HEK293 (cell line): ENCODE data around the gene ADAMTS10.

Experiments used
- CTCF ChIA-PET: fragments of 350-600 bp; formaldehyde crosslinking; extraction: SDS; loops from one replicate; lab custom pipeline; 2021; ENCODE audit warnings: antibody characterized with exemption; lab: Yijun Ruan, JAX
- POLR2A ChIA-PET: fragments of 300-600 bp; formaldehyde crosslinking; extraction: SDS; loops from one replicate; lab custom pipeline; 2020; ENCODE audit warnings: antibody characterized with exemption, inconsistent platforms; lab: Yijun Ruan, JAX
- H3K27ac ChIP-seq: fragments of 200-500 bp; sonication (Bioruptor generic); 2 replicates; pipeline ENCODE4 v1.5.1; 2014; ENCODE audit warnings: low read depth, low read length, control low read depth, inconsistent platforms; ENCODE audit errors: extremely low read depth
- H3K36me3 ChIP-seq, 2 experiments: fragments of 200-500 bp in 1 of 2; sonication (Bioruptor generic) in 1 of 2; 1 replicate in 1 of 2; 2 replicates in 1 of 2; pipeline ENCODE4 v1.5.1; 2014 to 2017; ENCODE audit warnings: inconsistent platforms in 2 of 2, low read length in 2 of 2; ENCODE audit not compliant: control insufficient read depth in 2 of 2, insufficient read depth in 1 of 2
- H3K4me1 ChIP-seq: fragments of 200-500 bp; sonication (Bioruptor generic); 2 replicates; pipeline ENCODE4 v1.5.1; 2014; ENCODE audit warnings: mild to moderate bottlenecking, low read length, inconsistent platforms; ENCODE audit not compliant: control insufficient read depth, insufficient read depth
- H3K4me3 ChIP-seq: 2 replicates; pipeline ENCODE4 v1.5.1; 2011; ENCODE audit warnings: low read depth, mild to moderate bottlenecking, control low read depth, low read length, moderate library complexity
- H3K9me3 ChIP-seq: fragments of 200-500 bp; sonication (Bioruptor generic); 2 replicates; pipeline ENCODE4 v1.5.1; 2014; ENCODE audit warnings: low read depth, low read length, inconsistent platforms; ENCODE audit not compliant: control insufficient read depth, insufficient read depth
- GLIS1 ChIP-seq: fragments of 450-650 bp; formaldehyde crosslinking; IDR thresholded peaks from 2 replicates; pipeline ENCODE4 v1.5.1; 2016; ENCODE audit warnings: missing biosample characterization, missing genetic modification characterization
- KLF8 ChIP-seq: fragments of 450-650 bp; formaldehyde crosslinking; IDR thresholded peaks from 2 replicates; pipeline ENCODE4 v1.5.1; 2016; ENCODE audit warnings: missing biosample characterization, missing genetic modification characterization
- MZF1 ChIP-seq: fragments of 450-650 bp; formaldehyde crosslinking; IDR thresholded peaks from 2 replicates; pipeline ENCODE4 v1.5.1; 2017; ENCODE audit warnings: missing biosample characterization, missing genetic modification characterization, borderline replicate concordance
- PRDM10 ChIP-seq: fragments of 450-650 bp; formaldehyde crosslinking; IDR thresholded peaks from 2 replicates; pipeline ENCODE4 v1.5.1; 2016; ENCODE audit warnings: missing biosample characterization, missing genetic modification characterization
- REPIN1 ChIP-seq: fragments of 450-650 bp; formaldehyde crosslinking; IDR thresholded peaks from 2 replicates; pipeline ENCODE4 v1.5.1; 2017; ENCODE audit warnings: missing biosample characterization, missing genetic modification characterization, low read depth
- SP3 ChIP-seq: fragments of 450-650 bp; formaldehyde crosslinking; IDR thresholded peaks from 2 replicates; pipeline ENCODE4 v1.5.1; 2016; ENCODE audit warnings: missing biosample characterization, missing genetic modification characterization
- ZNF2 ChIP-seq: fragments of 450-650 bp; formaldehyde crosslinking; IDR thresholded peaks from 2 replicates; pipeline ENCODE4 v1.5.1; 2016; ENCODE audit warnings: missing biosample characterization, missing genetic modification characterization
- ZNF24 ChIP-seq: fragments of 450-650 bp; formaldehyde crosslinking; IDR thresholded peaks from 2 replicates; pipeline ENCODE4 v1.5.1; 2016; ENCODE audit warnings: missing biosample characterization, missing genetic modification characterization
- ZNF391 ChIP-seq: fragments of 450-650 bp; formaldehyde crosslinking; IDR thresholded peaks from 2 replicates; pipeline ENCODE4 v1.5.1; 2016; ENCODE audit warnings: low read depth, missing biosample characterization, missing genetic modification characterization, borderline replicate concordance
- ZNF580 ChIP-seq: fragments of 450-650 bp; formaldehyde crosslinking; IDR thresholded peaks from 2 replicates; pipeline ENCODE4 v1.5.1; 2016; ENCODE audit warnings: missing biosample characterization, missing genetic modification characterization
- ZNF596 ChIP-seq: fragments of 450-650 bp; IDR thresholded peaks from 2 replicates; pipeline ENCODE4 v1.5.0; 2018; ENCODE audit warnings: missing biosample characterization, mild to moderate bottlenecking, missing genetic modification characterization, moderate library complexity
- ZNF629 ChIP-seq: fragments of 450-650 bp; formaldehyde crosslinking; IDR thresholded peaks from 2 replicates; pipeline ENCODE4 v1.5.1; 2017; ENCODE audit warnings: missing biosample characterization, missing genetic modification characterization
- ZNF645 ChIP-seq: fragments of 450-650 bp; formaldehyde crosslinking; IDR thresholded peaks from 2 replicates; pipeline ENCODE4; 2016; ENCODE audit warnings: missing biosample characterization, missing genetic modification characterization
- ZNF654 ChIP-seq: fragments of 450-650 bp; formaldehyde crosslinking; IDR thresholded peaks from 2 replicates; pipeline ENCODE4 v1.5.1; 2016; ENCODE audit warnings: low read depth, missing biosample characterization, missing genetic modification characterization
- ZNF768 ChIP-seq: fragments of 450-650 bp; formaldehyde crosslinking; IDR thresholded peaks from 2 replicates; pipeline ENCODE4 v1.5.1; 2018; ENCODE audit warnings: missing biosample characterization, mild to moderate bottlenecking, missing genetic modification characterization
- ZSCAN16 ChIP-seq: fragments of 450-650 bp; formaldehyde crosslinking; IDR thresholded peaks from 2 replicates; pipeline ENCODE4 v1.5.1; 2016; ENCODE audit warnings: missing biosample characterization, missing genetic modification characterization
- ZSCAN30 ChIP-seq: fragments of 450-650 bp; IDR thresholded peaks from 2 replicates; pipeline ENCODE4 v1.5.1; 2018; ENCODE audit warnings: missing biosample characterization, mild to moderate bottlenecking, missing genetic modification characterization, moderate library complexity
- ZXDB ChIP-seq: fragments of 450-650 bp; formaldehyde crosslinking; IDR thresholded peaks from 2 replicates; pipeline ENCODE4 v1.5.1; 2016; ENCODE audit warnings: missing biosample characterization, missing genetic modification characterization
- TF ChIP-seq, protein P1 (sequence below): fragments of 450-650 bp; formaldehyde crosslinking; IDR thresholded peaks from 2 replicates; pipeline ENCODE4 v1.5.1; 2016; ENCODE audit warnings: missing biosample characterization, missing genetic modification characterization
- TF ChIP-seq, protein P2 (sequence below): fragments of 450-650 bp; formaldehyde crosslinking; IDR thresholded peaks from 2 replicates; pipeline ENCODE4 v1.5.1; 2016; ENCODE audit warnings: missing biosample characterization, missing genetic modification characterization
- TF ChIP-seq, protein P3 (sequence below): fragments of 450-650 bp; formaldehyde crosslinking; IDR thresholded peaks from 2 replicates; pipeline ENCODE4 v1.5.1; 2016; ENCODE audit warnings: missing biosample characterization, missing genetic modification characterization
- TF ChIP-seq, protein P4 (sequence below): fragments of 450-650 bp; formaldehyde crosslinking; optimal IDR thresholded peaks from 2 replicates; pipeline ENCODE3; 2016; ENCODE audit warnings: missing biosample characterization, mild to moderate bottlenecking, missing genetic modification characterization

The ADAMTS10 gene

DNA sequence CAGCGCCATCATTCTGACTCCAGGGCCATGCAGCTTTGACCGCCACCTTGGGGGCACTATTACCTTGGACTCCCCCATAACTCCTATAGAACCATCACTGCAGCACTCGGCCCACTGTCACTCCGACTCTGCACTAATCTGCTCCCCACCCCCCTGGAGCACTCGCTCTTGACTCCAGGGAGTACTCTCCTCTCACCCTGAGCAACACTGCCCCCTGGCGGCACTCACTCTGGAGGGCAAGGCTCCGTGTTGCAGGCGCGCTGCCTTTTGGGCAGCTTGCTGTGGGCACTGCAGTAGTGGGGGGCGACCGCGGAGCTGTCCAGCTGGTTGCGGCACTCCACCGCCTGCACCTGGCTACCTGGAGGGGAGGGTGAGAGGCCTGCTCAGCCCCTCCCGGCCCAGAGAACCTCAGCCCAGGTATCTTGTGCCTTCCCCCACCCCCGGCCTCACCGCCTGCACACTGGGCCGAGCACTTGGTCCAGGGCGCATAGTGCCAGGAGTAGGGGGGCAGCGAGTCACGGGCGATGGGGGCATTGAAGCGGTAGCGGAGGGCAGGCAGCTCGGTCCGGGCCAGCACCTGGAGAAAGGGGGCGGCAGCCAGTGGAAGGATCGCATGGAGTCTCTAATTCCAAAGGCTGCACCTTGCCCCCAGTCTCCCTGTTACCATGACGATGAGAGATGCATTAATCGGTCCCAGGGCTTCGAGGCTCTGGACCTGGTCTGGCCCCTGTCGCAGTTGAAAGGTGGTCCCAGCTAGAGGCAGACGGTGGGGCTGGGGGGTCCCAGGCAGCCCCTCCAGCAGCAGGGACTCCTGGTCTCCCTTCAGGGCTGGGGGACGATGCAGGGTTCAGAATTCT, 24.4 kb downstream of the ADAMTS10 start:
- Histone ChIP-seq H3K36me3 (no peaks in the 10 kb centered on the region), H3K9me3 (no peaks in the 10 kb centered on the region), H3K27ac (no peak overlapping the region), H3K4me3 (no peak overlapping the region), H3K4me1 (no peaks in the 10 kb centered on the region)
- POLR2A ChIA-PET: interaction anchor here (0.5 kb wide), 1 partner anchor 165 kb away, joined by 3 read pairs; no protein-coding TSS in a partner anchor
- TF ChIP-seq ZNF596 (tag by site-specific recombination): no peak
- peak; percentile 80; the same call in 1 of the 2 replicates for TF ChIP-seq ZSCAN30 (tag by site-specific recombination)
- TF ChIP-seq, protein P1, sequence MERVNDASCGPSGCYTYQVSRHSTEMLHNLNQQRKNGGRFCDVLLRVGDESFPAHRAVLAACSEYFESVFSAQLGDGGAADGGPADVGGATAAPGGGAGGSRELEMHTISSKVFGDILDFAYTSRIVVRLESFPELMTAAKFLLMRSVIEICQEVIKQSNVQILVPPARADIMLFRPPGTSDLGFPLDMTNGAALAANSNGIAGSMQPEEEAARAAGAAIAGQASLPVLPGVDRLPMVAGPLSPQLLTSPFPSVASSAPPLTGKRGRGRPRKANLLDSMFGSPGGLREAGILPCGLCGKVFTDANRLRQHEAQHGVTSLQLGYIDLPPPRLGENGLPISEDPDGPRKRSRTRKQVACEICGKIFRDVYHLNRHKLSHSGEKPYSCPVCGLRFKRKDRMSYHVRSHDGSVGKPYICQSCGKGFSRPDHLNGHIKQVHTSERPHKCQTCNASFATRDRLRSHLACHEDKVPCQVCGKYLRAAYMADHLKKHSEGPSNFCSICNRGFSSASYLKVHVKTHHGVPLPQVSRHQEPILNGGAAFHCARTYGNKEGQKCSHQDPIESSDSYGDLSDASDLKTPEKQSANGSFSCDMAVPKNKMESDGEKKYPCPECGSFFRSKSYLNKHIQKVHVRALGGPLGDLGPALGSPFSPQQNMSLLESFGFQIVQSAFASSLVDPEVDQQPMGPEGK (tag by site-specific recombination): peak; percentile 57; the same call in 1 of the 2 replicates
- TF ChIP-seq MZF1 (tag by site-specific recombination): 0 out of 2 replicates have a peak, but pooled peaks have one; percentile 33
- peak; percentile 50 for TF ChIP-seq GLIS1 (tag by site-specific recombination)
- peak; percentile 49 for TF ChIP-seq ZNF654
- TF ChIP-seq ZNF580: 0 out of 2 replicates have a peak, but pooled peaks have one; percentile 78
- 0 out of 2 replicates have a peak, but pooled peaks have one; percentile 43 for TF ChIP-seq ZNF24 (tag by site-specific recombination)
- no peak for TF ChIP-seq SP3 (tag by site-specific recombination)
- no peak for TF ChIP-seq PRDM10 (tag by site-specific recombination)
- TF ChIP-seq ZNF768 (tag by site-specific recombination): no peak
- TF ChIP-seq KLF8 (tag by site-specific recombination): 0 out of 2 replicates have a peak, but pooled peaks have one; percentile 26
- no peak for TF ChIP-seq ZNF645
- TF ChIP-seq ZSCAN16: peak; percentile 69; the same call in 1 of the 2 replicates
- TF ChIP-seq, protein P2, sequence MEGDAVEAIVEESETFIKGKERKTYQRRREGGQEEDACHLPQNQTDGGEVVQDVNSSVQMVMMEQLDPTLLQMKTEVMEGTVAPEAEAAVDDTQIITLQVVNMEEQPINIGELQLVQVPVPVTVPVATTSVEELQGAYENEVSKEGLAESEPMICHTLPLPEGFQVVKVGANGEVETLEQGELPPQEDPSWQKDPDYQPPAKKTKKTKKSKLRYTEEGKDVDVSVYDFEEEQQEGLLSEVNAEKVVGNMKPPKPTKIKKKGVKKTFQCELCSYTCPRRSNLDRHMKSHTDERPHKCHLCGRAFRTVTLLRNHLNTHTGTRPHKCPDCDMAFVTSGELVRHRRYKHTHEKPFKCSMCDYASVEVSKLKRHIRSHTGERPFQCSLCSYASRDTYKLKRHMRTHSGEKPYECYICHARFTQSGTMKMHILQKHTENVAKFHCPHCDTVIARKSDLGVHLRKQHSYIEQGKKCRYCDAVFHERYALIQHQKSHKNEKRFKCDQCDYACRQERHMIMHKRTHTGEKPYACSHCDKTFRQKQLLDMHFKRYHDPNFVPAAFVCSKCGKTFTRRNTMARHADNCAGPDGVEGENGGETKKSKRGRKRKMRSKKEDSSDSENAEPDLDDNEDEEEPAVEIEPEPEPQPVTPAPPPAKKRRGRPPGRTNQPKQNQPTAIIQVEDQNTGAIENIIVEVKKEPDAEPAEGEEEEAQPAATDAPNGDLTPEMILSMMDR (tag by site-specific recombination): peak; percentile 72
- TF ChIP-seq, protein P3, sequence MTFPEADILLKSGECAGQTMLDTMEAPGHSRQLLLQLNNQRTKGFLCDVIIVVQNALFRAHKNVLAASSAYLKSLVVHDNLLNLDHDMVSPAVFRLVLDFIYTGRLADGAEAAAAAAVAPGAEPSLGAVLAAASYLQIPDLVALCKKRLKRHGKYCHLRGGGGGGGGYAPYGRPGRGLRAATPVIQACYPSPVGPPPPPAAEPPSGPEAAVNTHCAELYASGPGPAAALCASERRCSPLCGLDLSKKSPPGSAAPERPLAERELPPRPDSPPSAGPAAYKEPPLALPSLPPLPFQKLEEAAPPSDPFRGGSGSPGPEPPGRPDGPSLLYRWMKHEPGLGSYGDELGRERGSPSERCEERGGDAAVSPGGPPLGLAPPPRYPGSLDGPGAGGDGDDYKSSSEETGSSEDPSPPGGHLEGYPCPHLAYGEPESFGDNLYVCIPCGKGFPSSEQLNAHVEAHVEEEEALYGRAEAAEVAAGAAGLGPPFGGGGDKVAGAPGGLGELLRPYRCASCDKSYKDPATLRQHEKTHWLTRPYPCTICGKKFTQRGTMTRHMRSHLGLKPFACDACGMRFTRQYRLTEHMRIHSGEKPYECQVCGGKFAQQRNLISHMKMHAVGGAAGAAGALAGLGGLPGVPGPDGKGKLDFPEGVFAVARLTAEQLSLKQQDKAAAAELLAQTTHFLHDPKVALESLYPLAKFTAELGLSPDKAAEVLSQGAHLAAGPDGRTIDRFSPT (tag by site-specific recombination): peak; percentile 76; the same call in 1 of the 2 replicates
- no peak for TF ChIP-seq REPIN1 (tag by site-specific recombination)
- TF ChIP-seq, protein P4, sequence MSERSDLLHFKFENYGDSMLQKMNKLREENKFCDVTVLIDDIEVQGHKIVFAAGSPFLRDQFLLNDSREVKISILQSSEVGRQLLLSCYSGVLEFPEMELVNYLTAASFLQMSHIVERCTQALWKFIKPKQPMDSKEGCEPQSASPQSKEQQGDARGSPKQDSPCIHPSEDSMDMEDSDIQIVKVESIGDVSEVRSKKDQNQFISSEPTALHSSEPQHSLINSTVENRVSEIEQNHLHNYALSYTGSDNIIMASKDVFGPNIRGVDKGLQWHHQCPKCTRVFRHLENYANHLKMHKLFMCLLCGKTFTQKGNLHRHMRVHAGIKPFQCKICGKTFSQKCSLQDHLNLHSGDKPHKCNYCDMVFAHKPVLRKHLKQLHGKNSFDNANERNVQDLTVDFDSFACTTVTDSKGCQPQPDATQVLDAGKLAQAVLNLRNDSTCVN (tag by site-specific recombination): peak; percentile 23
- TF ChIP-seq ZNF391: no peak
- peak; percentile 95 for TF ChIP-seq ZNF2 (tag by site-specific recombination)
- TF ChIP-seq ZXDB (tag by site-specific recombination): 0 out of 2 replicates have a peak, but pooled peaks have one; percentile 20
- no peak for TF ChIP-seq ZNF629 (tag by site-specific recombination)
- TF ChIP-seq, all 188 proteins: peak for 14
- CTCF ChIA-PET: interaction anchor here (0.5 to 6.8 kb wide), 19 partner anchors 7 to 942 kb away, joined by 3 to 60 read pairs (median 3); partner anchors contain the start of genes MARCHF2 and MYO1F
